HG03095 (cell line): ENCODE results near the gene IRF2.
"Not testable (repeated sequence)": the region's sequence is repeated elsewhere in the genome, so short reads cannot be mapped to it uniquely, and the experiment has no call there.

ENCODE experiments used
- ATAC-seq: cut with Tn5 transposase; IDR thresholded peaks from one replicate; pipeline ENCODE4 v1.9.1; 2021; ENCODE audit warnings: moderate library complexity; ENCODE audit not compliant: unreplicated experiment

IRF2 gene

DNA sequence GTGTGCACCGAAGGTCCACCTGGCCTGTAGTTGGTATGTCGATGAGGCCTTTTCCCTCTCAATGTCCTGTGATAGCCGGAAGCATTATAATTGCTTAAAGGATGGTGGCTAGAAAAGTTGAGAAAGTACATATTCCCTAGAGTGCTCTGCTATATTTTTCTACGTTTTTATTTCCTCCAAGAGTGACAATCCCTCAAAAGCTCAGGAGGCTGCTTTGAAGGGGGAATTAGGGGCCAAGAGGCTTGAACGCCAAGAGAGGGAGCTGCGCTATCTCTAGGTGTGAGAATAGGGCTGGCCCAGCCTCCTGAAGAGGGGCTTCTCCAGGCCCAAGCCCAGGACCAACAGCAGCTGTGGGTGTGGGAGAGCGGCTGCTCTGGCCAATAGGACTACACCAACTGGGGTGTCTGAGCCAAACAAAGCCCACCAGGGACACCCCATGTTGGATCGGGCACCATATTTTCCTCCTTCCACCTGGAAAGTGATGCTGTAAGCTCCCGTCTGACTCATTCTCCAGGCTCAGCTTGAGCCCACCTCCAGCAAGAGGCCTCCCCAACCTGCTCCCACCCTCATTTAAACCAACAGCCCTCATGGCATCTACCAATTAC, 124.0 kb downstream of the IRF2 start:
- no peak for ATAC-seq

GRCh38 chr4:184349283-184350039, 124.9 kb downstream of the IRF2 start:
- no peak for ATAC-seq

DNA sequence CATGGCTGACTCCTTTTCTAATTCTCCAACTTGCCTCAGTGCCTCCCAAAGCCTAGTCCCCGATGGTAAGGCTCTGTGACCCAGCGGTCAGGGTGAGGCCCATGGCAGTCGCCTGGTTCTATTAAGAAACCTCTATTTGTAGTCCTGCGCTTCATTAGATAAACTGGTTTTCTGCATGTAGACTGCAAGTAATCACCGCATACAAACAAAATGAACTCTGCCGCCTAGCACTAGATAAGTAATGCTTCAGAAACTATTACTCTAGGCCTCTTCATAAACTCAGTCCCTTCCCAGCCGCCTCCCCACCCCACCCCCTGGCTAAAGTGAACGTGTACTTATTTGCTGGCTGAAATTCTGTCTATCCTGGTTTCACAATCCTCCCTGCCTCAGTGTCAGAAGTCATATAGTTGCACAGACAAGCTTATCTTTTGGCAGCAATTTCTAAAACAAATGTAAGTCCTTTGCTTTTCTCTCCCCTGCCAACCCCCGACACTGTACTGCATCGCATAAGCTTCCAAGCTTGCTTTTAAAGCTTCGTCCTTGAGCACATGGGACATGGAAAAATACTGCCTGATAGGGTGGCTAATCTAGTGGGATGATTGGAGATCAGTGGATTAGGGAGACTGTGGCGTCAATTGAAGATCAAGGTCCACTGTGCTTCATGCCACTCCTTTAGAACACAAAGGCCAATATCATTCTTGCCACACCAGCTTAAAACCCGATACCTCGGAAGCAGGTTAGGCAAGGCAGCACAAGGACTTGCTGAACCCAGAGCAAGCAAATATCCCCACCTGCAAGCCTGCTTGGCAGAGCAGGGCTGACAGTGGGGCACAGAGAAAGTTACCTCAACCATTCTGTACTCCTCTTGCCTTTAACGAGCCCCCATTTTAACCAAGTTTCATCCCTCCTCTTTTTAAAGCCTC, 125.8 kb downstream of the IRF2 start:
- no peak for ATAC-seq

- ATAC-seq: peak; percentile 63
Observed at GRCh38 chr4:184347251-184348239, 126.8 kb downstream of the IRF2 start.

DNA sequence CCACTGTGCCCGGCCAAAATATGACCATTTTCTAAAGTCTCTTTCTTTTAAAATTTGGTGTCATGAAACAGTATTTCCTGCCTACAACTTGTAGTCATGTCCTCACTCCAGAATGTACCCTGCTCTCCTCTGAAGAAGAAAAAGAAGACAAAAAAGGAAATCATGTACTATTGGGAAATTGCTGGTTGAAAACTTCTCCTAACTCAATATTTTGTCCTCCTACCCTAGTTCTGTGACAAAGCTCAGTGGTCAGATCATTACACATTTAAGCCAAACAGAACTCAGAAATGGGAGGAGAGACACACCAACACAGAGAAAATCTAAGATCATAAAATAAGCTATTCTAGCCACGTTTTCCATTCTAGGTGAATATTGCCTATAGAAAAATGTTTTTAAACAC, 127.7 kb downstream of the IRF2 start:
- no peak for ATAC-seq

- not testable (repeated sequence) for ATAC-seq
Observed at GRCh38 chr4:184346273-184346672, 128.1 kb downstream of the IRF2 start.

DNA sequence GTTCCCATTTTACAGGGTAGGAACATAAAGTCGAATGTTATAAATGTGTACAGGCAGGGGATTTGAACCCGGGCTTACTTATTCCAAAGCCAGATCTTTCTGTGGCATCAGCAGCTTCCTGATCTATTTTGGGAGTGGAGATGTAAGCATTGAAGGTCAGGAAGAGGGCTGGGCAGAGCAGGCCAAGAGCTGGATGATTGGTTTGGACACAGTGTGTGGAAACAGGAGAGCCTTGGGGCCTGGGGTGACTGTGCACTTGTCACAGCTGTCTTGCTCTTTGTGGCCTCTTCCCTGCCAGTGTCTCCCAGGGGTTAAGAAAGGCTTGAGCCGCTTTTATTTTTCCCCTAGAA, 128.8 kb downstream of the IRF2 start:
- no peak for ATAC-seq

GRCh38 chr4:184344899-184345572, 129.3 kb downstream of the IRF2 start:
- ATAC-seq: no peak

GRCh38 chr4:184344435-184344834, 129.9 kb downstream of the IRF2 start:
- no peak for ATAC-seq

DNA sequence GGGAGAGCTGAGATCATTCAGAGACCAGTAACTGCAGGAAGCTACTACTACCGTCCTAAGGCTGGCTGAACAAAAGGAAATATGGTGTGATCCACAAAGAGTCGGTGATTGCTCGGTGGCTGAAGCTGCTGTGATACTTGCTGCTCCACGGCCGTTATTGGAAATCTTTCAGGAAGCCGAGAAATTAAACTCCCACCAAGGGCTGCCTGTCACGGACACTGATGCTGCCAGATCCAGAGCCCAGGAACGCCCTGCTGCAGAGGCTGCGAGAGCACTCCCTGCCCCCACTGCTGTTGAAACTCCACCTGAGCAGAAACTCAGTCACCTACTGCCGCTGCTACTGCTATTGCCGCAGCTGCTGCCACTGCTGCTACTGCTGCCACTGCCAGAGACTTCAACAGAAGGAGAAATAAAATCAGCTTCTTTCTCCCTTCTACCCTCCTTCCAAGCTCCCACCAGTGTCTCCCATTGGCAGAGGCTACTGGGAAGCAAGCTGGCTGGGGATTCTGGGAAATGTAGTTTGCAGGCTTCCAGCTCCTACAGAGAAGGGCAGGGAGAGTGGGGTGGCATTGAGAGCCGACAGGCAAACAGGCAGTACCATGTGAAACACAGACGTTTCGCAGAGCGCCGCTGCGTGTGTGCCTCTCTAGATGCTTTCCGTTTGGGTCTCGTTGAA, 130.7 kb downstream of the IRF2 start:
- peak; percentile 35 for ATAC-seq

DNA sequence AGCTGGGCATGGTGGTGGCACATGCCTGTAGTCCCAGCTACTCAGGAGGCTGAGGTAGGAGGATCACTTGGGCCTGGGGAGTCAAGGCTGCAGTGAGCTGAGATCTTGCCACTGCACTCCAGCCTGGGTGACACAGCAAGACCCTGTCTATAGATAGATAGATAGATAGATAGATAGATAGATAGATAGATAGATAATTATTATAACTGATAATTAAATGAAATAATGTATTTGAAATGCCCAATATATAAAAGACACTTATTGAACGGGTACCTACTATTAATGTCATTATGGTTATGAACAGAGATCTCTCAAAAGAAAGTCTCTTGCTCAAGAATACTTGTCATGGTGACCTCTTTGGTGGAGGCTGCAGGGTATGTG, 131.5 kb downstream of the IRF2 start:
- ATAC-seq: not testable (repeated sequence)

GRCh38 chr4:184342167-184342856, 132.0 kb downstream of the IRF2 start:
- no peak for ATAC-seq

DNA sequence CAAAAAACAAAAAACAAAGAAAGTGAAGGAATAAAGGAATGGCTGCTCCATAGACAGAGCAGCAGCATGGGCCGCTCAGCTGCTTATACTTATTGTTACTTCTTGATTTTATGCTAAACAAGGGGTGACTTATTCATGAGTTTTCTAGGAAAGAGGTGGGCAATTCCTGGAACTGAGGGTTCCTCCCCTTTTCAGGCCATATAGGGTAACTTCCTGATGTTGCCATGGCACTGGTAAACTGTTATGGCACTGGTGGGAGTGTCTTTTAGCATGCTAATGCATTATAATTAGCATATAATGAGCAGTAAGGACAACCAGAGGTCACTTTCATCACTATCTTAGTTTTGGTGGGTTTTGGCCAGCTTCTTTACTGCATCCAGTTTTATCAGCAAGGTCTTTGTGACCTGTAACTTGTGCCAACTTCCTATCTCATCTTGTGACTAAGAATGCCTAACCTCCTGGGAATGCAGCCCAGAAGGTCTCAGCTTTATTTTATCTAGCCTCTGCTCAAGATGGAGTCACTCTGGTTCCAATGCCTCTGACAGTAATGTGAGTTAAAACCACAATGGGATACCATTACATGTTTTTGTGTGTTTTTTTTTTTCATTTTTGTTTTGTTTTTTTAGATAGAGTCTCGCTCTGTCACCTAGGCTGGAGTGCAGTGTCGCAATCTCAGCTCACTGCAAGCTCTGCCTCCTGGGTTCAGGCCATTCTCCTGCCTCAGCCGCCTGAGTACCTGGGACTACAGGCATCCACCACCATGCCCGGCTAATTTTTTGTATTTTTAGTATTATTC, 134.8 kb downstream of the IRF2 start:
- ATAC-seq: not testable (repeated sequence)

- no peak for ATAC-seq
Observed at GRCh38 chr4:184337907-184338306, 136.4 kb downstream of the IRF2 start.
